Activated naive CD4-positive, alpha-beta T cell treated with Interleukin-2 at 50 U/mL for 16 hours (primary cell): ENCODE data around the gene SLX9.
"Not testable (repeated sequence)": the region's sequence is repeated elsewhere in the genome, so short reads cannot be mapped to it uniquely, and the experiment has no call there.

Experiments
- DNase-seq: peaks from one replicate; pipeline ENCODE4 v3.0.0-alpha.2; 2020

Gene SLX9

DNA sequence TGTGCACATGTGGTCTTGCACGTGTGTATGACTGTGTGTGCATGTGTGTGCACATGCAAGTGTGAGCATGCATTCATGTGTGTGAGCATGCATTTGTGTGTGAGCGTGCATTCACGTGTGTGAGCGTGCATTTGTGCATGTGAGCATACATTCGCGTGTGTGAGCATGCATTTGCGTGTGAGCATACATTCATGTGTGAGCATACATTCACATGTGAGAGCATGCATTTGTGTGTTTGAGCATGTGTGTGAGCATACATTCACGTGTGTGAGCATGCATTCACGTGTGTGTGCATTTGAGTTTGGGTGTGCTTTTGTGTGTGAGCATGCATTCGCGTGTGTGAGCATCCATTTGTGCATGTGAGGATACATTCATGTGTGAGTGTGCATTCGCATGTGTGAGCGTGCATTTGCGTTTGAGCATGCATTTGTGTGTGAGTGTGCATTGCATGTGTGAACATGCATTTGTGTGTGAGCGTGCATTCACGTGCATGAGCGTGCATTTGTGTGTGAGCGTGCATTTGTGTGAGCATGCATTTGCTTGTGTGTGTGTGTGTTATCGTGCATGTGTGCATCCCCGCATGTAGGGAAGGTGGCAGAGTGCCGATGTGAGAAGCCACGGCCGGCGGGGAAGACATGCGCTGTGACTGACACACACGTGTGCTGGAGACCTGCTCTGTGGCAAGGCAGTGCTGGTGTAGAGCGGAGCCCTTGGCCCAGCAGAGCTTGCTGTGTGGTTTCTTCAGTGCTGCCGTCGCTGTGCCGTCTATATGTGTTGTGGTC lies 37.4 kb upstream of the SLX9 start:
- no peak for DNase-seq

DNA sequence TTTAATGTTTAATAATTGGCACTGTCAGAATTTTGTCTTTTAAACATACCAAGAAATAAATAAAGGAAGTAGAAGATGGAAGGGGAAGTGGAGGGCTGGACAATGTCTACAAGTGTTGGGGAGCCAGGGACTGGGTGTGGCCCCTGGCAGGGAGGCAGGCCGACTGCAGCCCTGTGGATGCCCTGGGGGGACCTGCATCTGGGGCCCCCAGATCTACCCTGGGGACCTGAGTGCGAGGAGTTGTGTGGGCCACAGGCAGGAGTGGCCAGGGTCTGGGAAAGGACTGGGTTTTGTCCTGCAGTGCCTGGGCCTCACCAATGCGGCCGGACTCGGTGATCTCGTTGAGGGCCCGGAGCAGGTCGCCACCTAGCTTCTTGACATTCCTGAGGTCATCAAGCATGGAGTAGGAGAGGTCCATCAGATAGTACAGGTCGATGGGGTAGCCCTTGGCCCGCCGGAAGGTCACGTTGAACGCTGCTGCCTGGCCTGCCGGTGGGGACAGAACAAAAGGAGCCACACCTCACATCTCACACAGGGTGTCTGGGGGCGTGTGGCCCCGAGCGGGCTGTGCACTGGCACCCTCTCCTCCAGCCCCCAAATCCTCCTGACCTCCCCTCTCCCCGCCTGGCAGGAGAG lies 36.7 kb upstream of the SLX9 start:
- no peak for DNase-seq

- DNase-seq, result no peak
Observed at GRCh38 chr21:44903689-44904088, 36.1 kb upstream of the SLX9 start.

GRCh38 chr21:44904141-44904923 lies 35.5 kb upstream of the SLX9 start:
- DNase-seq, result no peak

DNA sequence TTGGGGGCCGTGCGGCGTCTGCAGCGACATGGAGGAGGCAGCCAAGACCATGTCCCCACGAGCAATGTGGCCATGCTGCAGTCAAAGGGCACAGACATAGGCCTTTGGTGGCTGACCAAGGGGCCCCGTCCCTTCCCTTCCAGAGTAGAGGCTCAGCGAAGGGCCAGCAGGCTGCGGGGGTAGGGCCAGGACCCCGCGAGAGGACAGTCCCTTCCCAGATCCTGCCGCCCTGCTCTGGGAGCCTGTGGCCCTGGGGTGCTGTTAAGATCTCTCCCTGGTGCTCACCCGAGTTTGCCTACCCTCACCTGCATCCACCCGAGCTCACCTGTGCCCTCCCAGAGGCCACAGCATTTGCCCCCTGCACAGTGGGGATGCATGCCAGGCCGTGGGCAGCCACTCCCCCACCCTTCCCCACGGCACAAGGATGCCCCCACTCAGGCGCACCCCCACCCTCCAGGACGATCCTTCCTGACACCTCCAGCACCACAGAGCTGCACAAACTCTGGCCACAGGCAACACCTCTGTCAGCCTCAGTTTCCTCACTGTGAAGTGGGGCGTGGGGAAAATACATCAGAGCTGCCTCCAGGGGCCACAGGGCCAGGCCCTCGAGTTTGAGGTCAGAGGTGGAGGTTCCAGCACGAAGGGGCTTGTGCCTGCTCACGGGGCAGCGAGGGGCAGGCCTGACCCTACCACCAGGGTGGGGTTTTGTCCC lies 34.7 kb upstream of the SLX9 start:
- no peak for DNase-seq

DNA sequence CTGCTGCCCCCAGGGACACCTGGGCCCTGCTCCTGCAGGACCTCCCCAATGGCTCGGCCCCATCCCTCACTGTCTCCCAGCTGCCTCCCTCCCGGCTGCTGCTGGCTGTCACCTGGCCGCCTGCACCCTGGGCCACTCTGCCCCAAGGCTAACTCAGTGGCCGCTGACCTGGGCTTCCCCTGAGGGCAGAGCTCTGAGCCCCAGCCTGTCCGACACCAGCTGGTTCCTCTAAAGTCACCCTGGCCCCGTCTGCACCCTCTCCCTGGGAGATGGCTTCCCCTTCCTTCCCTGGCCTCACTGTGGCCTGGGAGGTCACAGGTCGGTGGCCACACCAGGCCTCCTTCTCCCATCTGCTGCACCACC lies 34.1 kb upstream of the SLX9 start:
- DNase-seq, result no peak

- no peak for DNase-seq
Observed at GRCh38 chr21:44907225-44907965, 32.4 kb upstream of the SLX9 start.

DNA sequence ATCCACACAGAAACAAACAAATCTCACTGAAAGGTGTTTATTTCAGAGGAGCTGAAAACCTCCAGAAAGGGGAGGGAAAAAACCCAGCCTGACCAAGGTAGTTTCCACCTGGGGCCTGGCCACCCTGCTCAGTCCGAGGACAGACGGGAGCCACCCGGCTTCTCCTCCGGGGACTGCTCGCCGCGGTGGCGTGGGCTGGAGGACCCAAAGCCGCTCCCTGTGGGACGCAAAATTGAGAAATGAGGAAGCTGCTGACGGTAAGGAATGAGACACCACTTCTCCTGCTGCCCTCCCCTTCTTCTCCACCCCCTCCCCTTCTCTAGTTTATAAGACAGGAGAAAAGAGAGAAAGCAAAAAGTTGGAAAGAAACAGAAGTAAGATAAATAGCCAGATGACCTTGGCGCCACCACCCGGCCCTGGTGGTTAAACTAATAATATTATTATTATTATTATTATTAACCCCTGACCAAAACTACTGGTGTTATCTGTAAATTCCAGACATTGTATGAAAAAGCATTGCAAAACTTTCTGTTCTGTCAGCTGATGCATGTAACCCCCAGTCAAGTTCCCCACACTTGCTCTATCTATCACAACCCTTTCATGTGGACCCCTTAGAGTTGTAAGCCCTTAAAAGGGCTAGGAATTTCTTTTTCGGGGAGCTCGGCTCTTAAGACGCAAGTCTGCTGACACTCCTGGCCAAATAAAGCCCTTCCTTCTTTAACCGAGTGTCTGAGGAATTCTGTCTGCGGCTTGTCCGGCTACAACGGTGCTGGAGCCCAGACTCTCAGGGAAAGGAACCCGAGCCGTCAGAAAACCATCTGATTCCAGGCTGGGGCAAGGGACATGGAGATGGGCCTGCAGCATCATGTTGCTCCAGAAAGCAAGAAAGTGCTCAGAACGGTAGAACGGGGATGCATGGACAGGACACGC lies 31.6 kb upstream of the SLX9 start:
- DNase-seq, result no peak

- DNase-seq, result no peak
Observed at GRCh38 chr21:44908908-44909307, 30.9 kb upstream of the SLX9 start.

DNA sequence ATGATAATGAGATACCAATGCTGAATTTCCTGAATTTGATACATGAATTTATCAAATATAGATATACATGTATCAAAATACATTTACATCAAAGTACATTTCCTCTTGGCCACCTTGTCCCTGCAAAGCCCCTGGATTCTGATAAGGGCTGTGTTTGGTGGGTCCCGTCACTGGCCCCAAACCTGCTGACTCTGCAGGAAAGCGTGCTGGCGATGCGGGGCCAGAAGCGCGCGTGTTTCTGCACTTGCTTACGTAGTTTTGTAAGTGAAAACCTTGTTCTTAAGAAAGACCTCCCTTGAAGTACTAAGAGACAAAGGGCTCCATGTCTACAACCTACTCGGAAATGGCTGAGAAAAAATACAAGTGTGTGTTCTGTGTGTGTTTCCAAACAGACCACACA lies 30.1 kb upstream of the SLX9 start:
- DNase-seq, result no peak

DNA sequence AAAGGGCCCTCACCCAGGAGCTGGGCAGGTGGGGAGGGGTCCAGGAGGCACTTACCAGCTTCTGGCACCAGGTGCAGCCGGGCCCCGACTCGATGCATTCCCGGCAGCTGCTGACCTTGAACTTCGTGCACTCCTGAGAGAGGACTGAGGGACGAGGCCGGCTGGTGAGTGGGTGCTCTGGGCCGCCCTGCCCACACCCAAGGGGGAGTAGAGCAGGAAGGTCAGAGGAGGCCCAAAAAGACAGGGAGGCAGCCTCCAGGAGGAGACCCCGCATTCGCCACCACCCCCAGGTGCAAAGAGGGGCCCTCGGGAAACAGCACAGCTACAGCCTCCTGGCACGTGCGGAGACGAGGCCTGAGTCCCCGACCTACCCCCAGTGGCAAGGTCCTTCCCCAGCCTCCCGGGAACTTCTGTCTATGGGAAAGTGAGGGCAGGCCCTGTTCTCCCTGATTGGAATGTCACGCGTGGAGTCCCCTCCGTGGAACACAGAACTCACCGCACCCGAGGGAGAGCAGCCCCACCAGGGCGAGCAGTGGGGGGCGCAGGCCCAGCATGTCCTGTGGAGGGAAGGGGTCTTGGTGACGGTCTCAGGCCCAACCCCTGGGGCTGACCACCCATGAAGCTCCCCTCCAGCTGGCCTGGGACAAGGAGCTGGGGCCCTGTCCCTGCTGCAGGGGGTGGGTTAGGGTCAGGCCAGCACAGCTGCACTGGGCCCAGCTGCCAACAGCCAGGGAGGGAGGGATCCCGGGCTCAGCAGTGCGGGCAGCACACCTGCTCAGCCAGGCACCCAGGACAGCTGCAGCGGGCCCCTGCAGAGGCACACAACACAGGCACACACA lies 29.4 kb upstream of the SLX9 start:
- no peak for DNase-seq

DNA sequence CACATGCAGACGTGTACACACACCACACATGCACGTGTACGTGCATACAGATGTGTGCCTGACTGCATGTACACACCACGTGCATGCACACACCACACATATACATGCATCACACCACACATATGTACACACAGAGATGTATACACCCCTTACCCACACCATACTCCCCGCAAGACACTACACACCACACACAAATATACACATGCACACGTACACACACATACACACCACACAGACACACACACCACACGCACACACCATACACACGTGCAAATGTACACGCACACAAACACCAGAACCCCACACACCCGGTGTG lies 28.8 kb upstream of the SLX9 start:
- no peak for DNase-seq

DNA sequence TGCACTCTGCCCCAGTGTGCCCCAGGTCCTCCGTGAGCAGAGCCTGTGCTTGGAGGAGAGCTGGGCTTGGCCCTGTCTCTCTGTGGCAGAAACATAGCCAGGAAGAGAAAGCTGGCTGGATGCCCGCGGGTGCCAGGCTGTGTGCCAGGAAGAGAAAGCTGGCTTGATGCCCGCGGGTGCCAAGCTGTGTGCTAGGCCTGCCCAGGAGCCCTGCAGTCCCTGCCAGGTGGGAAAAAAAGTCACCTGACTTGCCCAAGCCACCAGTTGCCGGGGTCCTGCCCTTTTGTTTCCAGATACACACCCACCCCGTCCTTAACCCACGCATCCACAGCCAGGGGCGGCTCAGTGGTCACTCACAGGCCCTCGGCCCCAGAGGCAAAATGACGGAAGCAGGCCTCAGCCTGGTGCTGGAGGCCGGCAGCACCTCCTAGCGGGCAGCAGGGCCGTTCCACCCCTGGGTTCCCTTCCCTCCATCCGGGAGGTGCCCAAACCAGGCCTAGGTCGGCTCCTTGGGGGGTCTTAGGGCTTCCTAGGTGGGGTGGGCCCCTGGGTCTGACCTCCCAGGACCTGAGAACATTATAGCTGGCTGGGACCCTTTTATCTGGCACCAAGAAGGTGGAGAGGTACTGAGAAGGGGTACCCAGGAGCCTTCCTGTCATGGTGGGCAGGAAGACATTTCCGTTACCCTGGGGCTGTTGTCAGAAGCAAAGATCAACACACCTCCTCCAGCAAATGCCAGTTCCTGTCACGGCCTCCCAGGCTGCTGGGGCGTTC lies 28.3 kb upstream of the SLX9 start:
- DNase-seq, result peak; percentile 58

DNA sequence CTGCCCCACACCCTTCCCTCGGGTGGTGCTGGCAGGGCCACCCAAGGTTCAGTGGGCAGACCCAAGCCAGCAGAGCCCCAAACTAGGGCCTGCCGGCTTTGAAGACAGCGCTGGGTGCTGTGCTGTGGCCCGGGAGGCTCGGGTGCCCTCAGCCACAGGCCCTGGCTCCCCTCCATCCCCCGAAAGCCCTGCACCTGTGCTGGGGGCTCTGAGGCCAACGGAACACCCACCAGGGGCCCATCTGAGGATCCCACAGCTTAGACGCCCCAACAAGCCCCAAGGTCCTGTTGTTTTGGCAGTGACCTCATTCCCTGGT lies 27.7 kb upstream of the SLX9 start:
- no peak for DNase-seq

GRCh38 chr21:44912506-44913412 lies 27.1 kb upstream of the SLX9 start:
- not testable (repeated sequence) for DNase-seq

DNA sequence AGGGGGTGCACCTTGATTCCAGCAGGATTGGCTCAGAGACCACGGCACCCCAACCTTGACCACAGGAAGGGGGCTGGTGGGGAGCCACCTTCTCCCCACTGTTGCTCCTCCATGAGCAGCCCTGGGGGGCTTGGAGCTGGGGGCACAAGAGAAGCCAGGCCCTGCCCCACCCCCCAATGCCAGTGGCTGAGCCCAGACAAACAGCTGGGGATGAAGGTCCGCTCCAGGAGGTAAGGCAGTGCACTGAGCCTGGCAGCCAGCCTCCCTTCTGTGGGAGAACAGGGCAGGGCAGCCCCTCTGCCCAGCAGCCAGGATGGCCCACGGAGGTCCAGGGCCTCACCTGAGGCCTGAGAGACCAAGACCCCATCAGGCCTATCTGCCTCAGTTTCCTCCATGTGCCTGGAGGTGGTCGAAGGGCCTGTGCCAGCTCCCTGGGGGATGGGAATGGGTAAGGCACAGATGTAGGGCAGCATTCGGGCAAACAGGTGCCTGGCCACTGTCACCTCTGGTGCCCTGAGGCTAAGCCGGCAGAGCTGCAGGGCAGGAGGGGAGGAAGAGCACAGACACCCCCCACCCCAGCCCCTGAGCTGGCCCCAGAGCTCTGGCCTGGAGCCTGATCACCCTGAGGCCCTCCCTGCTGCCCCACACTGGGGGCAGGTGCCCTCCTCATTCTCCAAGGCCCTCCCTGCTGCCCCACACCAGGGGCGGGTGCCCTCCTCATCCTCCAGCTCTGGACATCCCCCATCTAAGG lies 26.2 kb upstream of the SLX9 start:
- DNase-seq, result no peak

DNA sequence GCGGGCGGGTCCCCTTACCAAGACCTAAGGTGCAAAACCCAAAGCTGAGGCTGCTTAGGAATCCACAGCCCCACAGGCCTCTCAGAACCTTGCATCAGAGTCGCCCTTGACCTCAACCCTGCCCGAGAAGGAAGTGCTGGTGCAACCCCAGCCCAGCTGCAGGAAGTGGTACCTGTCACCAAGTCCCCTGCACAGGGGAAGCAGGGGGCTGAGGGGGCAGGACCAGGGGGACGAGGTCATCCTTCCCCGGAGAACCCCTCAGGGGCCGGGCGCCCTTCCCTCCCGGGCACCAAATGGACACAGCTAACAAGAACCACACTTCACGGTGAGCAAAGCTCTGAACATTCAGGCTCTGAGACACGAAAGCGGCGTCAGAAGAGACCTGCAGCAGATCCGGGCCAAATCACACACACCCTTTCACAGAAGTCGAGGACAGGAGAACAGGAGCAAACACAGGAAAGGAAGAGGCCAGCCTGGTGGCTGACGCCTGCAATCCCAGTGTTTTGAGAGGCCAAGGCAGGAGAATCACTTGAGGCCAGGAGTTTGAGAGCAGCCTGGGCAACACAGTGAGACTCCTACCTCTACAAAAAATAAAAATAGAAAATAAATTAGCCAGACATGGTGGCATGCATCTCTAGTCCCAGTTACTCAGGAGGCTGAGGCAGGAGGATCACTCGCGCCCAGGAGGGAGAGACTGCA lies 25.5 kb upstream of the SLX9 start:
- DNase-seq, result peak; percentile 59

DNA sequence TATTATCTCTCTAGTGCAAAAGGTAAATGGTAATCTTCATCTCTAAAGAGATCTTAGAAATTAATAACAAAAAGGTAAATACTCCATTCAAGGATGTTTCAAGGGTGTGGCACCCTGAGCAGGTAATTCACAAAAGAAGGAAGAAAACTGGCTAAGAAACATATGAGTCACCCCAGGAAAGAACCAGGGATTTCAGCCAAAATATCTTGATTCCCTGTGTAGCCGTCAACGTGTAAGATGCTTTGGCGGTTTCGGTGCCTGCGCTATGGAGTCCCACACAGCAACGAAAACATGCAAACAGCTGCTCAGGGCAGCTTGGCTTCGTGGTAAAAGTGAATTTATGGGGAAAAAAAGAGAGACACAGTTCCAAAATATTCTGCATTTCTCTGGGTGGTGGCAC lies 22.9 kb upstream of the SLX9 start:
- no peak for DNase-seq
